Measurements from ENCODE around the gene IGFL1.

- no peak for TF ChIP-seq CTCF (IDR thresholded peaks at IDR 0.05)
- TF ChIP-seq POLR2A (IDR thresholded peaks at IDR 0.05; ENCODE audit: low read depth) = no peak
- TF ChIP-seq POLR2AphosphoS5 (IDR thresholded peaks at IDR 0.05) = no peak
Observed at GRCh38 chr19:46213156-46213555, 16.4 kb upstream of the IGFL1 start.
